ENCODE measurements around the gene TRIM40.

GRCh38 chr6:30104661-30105060 lies 31.3 kb upstream of the TRIM40 start:
- no peak for TF ChIP-seq CTCF (optimal IDR thresholded peaks at IDR 0.05 in 1 of 3, IDR thresholded peaks at IDR 0.05 in 1 of 3, conservative IDR thresholded peaks at IDR 0.05 in 1 of 3; ENCODE audit: extremely low read depth in 1 of 3, insufficient read depth in 2 of 3, low read length in 3 of 3)
- TF ChIP-seq EZH2 (IDR thresholded peaks at IDR 0.05; ENCODE audit: low read length): no peak

Measured in keratinocyte (primary cell).